Liver (tissue), 9 donors: Measurements from ENCODE around the gene ARID4B. TPM values are rescaled to one million over a fixed set of nuclear protein-coding genes. Genes with fewer than 3 reads are reported as not detected.

Source experiments
- DNase-seq: peaks from one replicate; pipeline ENCODE4 v3.0.0-alpha.2; 2017; ENCODE audit warnings: low spot score
- H3K27ac ChIP-seq, 2 donors: one replicate each; pipeline ENCODE4 v1.7.0; 2013; ENCODE audit warnings: inconsistent platforms in 2 of 2, low read length in 2 of 2, control low read depth in 1 of 2, low read depth in 1 of 2, mild to moderate bottlenecking in 1 of 2
- H3K27me3 ChIP-seq, 4 donors: one replicate each; pipeline versions ENCODE4 v1.6.1 to v1.7.0; 2013; ENCODE audit warnings: low read length in 3 of 4, inconsistent platforms in 1 of 4, mild to moderate bottlenecking in 1 of 4, moderate library complexity in 1 of 4; ENCODE audit not compliant: control insufficient read depth in 4 of 4, insufficient read depth in 4 of 4
- H3K36me3 ChIP-seq, 4 donors: one replicate each; pipeline versions ENCODE4 v1.6.1 to v1.7.0; 2013; ENCODE audit warnings: low read length in 3 of 4, mild to moderate bottlenecking in 3 of 4, low read depth in 1 of 4, moderate library complexity in 1 of 4; ENCODE audit not compliant: control insufficient read depth in 4 of 4, insufficient read depth in 3 of 4
- H3K4me1 ChIP-seq, 4 donors: one replicate each; pipeline versions ENCODE4 v1.6.1 to v1.7.0; 2013; ENCODE audit warnings: low read length in 3 of 4, mild to moderate bottlenecking in 3 of 4, moderate library complexity in 1 of 4; ENCODE audit not compliant: control insufficient read depth in 4 of 4, insufficient read depth in 4 of 4
- H3K4me3 ChIP-seq, 3 donors: one replicate each; pipeline versions ENCODE4 v1.6.1 to v1.7.0; 2013; ENCODE audit warnings: low read length in 3 of 3, control low read depth in 1 of 3, low read depth in 1 of 3, mild to moderate bottlenecking in 1 of 3
- H3K9ac ChIP-seq, 2 donors: one replicate each; pipeline ENCODE4 v1.7.0; 2013; ENCODE audit warnings: low read length in 2 of 2, mild to moderate bottlenecking in 2 of 2, moderate library complexity in 2 of 2, control low read depth in 1 of 2, low read depth in 1 of 2
- H3K9me3 ChIP-seq, 4 donors: one replicate each; pipeline versions ENCODE4 v1.6.1 to v1.7.0; 2013; ENCODE audit warnings: low read length in 3 of 4; ENCODE audit not compliant: control insufficient read depth in 4 of 4
- CTCF ChIP-seq: fragments of 150-350 bp; IDR thresholded peaks from 2 replicates; pipeline ENCODE4 v1.5.1; 2017; ENCODE audit warnings: improper control_type of control experiment, low read depth, low read length; ENCODE audit not compliant: missing input control
- EGR1 ChIP-seq, 2 donors: IDR thresholded peaks; 2 replicates each; pipeline ENCODE4 v1.6.1; 2016 to 2018; ENCODE audit warnings: antibody characterized with exemption in 2 of 2, low read depth in 2 of 2
- FOXA1 ChIP-seq: IDR thresholded peaks from 2 replicates; pipeline ENCODE4 v1.6.1; 2016; ENCODE audit warnings: antibody characterized with exemption
- FOXA2 ChIP-seq: IDR thresholded peaks from 2 replicates; pipeline ENCODE4 v1.6.1; 2016; ENCODE audit warnings: antibody characterized with exemption
- GABPA ChIP-seq, 2 donors: IDR thresholded peaks in 1 of 2; conservative IDR thresholded peaks in 1 of 2; 2 replicates each; pipeline ENCODE4 v1.6.1; 2016; ENCODE audit warnings: antibody characterized with exemption in 2 of 2, mild to moderate bottlenecking in 1 of 2, moderate library complexity in 1 of 2
- HNF4A ChIP-seq, 2 donors: conservative IDR thresholded peaks; 2 replicates each; pipeline ENCODE4 v1.6.1; 2016; ENCODE audit warnings: antibody characterized with exemption in 2 of 2, mild to moderate bottlenecking in 2 of 2
- HNF4G ChIP-seq: IDR thresholded peaks from 2 replicates; pipeline ENCODE4 v1.6.1; 2016; ENCODE audit warnings: antibody characterized with exemption
- JUND ChIP-seq, 2 donors: IDR thresholded peaks; 2 replicates each; pipeline ENCODE4 v1.6.1; 2016; ENCODE audit warnings: antibody characterized with exemption in 2 of 2
- NR2F2 ChIP-seq: IDR thresholded peaks from 2 replicates; pipeline ENCODE4 v1.6.1; 2016; ENCODE audit warnings: antibody characterized with exemption
- RAD21 ChIP-seq, 2 donors: IDR thresholded peaks; 2 replicates each; pipeline ENCODE4 v1.6.1; 2016; ENCODE audit warnings: antibody characterized with exemption in 2 of 2, mild to moderate bottlenecking in 2 of 2
- REST ChIP-seq: IDR thresholded peaks from 2 replicates; pipeline ENCODE4 v1.6.1; 2016; ENCODE audit warnings: antibody characterized with exemption, mild to moderate bottlenecking
- RXRA ChIP-seq, 2 donors: IDR thresholded peaks; 2 replicates each; pipeline ENCODE4 v1.6.1; 2017 to 2018; ENCODE audit warnings: antibody characterized with exemption in 2 of 2, mild to moderate bottlenecking in 1 of 2
- SP1 ChIP-seq: IDR thresholded peaks from 2 replicates; pipeline ENCODE4 v1.6.1; 2018; ENCODE audit warnings: antibody characterized with exemption, mild to moderate bottlenecking
- TAF1 ChIP-seq: conservative IDR thresholded peaks from 2 replicates; pipeline ENCODE4 v1.6.1; 2016; ENCODE audit warnings: antibody characterized with exemption, mild to moderate bottlenecking
- YY1 ChIP-seq: IDR thresholded peaks from 2 replicates; pipeline ENCODE4 v1.6.1; 2016; ENCODE audit warnings: antibody characterized with exemption, mild to moderate bottlenecking
- ZBTB33 ChIP-seq: IDR thresholded peaks from 2 replicates; pipeline ENCODE4 v1.6.1; 2016; ENCODE audit warnings: antibody characterized with exemption
- WGBS: extraction: QIAGEN DNeasy Blood & Tissue Kit; methylation state at CpG from one replicate; pipeline ENCODE4 v1.1.7; 2013; 5-methylcytosine and 5-hydroxymethylcytosine counted together
- polyA plus RNA-seq, 2 donors: library from polyadenylated mRNA; stranded (reverse) in 1 of 2; unstranded in 1 of 2; fragments of 200-250 nt in 1 of 2; fragments of >200 nt in 1 of 2; fragmentation: Nextera tagmentation in 1 of 2; extraction: Ambion mirVana in 1 of 2; gene quantifications; one replicate each; pipeline versions ENCODE4 v1.2.1 to v1.2.3, GENCODE V29; 2013 to 2015
- total RNA-seq, 2 donors: library from RNA; depleted of rRNA; stranded (reverse); fragments of >200 nt; gene quantifications; one replicate each; pipeline ENCODE4 v1.2.3, GENCODE V29; 2014
- TF ChIP-seq, protein P1 (sequence below): IDR thresholded peaks from 2 replicates; pipeline ENCODE4 v1.6.1; 2016; ENCODE audit warnings: antibody characterized with exemption
- TF ChIP-seq, protein P2 (sequence below): IDR thresholded peaks from 2 replicates; pipeline ENCODE4 v1.6.1; 2016; ENCODE audit warnings: antibody characterized with exemption
- donor health status: healthy.
- donor health status: healthy.
- donor health status: healthy.
- donor health status: healthy.
- donor health status: healthy.

The ARID4B gene
- total and polyA plus RNA-seq, 4 donors = 4.2 to 27.3 (median 21.3) TPM

- H3K27me3 ChIP-seq = no peaks in the 10 kb centered on the region
- peaks cover 4 to 8% (median 6%) of the 10 kb centered on the region in 4 donors for H3K36me3 ChIP-seq
- H3K4me1 ChIP-seq = no peaks in the 10 kb centered on the region
- no peak for TF ChIP-seq HNF4A (conservative IDR thresholded peaks at IDR 0.05)
- no peaks in the 10 kb centered on the region for H3K9me3 ChIP-seq
- DNase-seq = no peak
- H3K9ac ChIP-seq = no peak overlapping the region
- no peak overlapping the region for H3K27ac ChIP-seq
- no peak overlapping the region for H3K4me3 ChIP-seq
- 91% methylated on average over 4 of the region's 4 CpGs for WGBS
Measured at GRCh38 chr1:235206533-235207208, 121.3 kb downstream of the ARID4B start.

DNA sequence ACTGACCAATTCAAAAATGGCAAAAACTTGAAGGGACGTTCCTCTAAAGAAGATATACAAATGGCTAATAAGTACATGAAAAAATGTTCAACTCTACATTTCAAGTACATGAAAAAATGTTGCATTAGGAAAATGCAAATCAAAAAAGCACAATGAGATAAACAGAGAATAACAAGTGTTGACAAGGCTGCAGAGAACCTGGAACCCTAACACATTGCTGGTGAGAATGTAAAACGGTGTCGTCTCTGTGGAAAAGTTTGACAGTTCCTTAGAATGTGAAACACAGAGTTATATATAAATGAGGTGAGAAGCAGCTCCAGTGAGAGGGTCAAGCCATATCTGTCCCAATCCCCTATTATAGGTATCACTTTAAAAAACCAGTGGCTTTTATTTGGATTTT lies 122.3 kb downstream of the ARID4B start:
- TF ChIP-seq RXRA (IDR thresholded peaks at IDR 0.05) (no peak), EGR1 (IDR thresholded peaks at IDR 0.05; ENCODE audit: low read depth in 2 of 2) (no peak), HNF4A (conservative IDR thresholded peaks at IDR 0.05) (no peak), ZBTB33 (no peak), HNF4G (no peak), TAF1 (no peak), YY1 (no peak), JUND (IDR thresholded peaks at IDR 0.05) (no peak), REST (no peak), NR2F2 (no peak), FOXA2 (no peak), CTCF (no peak), GABPA (IDR thresholded peaks at IDR 0.05 in 1 of 2, conservative IDR thresholded peaks at IDR 0.05 in 1 of 2) (no peak), FOXA1 (no peak), SP1 (no peak), RAD21 (IDR thresholded peaks at IDR 0.05) (no peak)
- TF ChIP-seq, protein P1, sequence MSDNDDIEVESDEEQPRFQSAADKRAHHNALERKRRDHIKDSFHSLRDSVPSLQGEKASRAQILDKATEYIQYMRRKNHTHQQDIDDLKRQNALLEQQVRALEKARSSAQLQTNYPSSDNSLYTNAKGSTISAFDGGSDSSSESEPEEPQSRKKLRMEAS = no peak
- TF ChIP-seq, protein P2, sequence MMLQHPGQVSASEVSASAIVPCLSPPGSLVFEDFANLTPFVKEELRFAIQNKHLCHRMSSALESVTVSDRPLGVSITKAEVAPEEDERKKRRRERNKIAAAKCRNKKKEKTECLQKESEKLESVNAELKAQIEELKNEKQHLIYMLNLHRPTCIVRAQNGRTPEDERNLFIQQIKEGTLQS = no peak
- H3K4me1 ChIP-seq = no peaks in the 10 kb centered on the region
- no peak for DNase-seq
- H3K9me3 ChIP-seq = no peaks in the 10 kb centered on the region
- H3K36me3 ChIP-seq = peaks cover 3 to 5% (median 4%) of the 10 kb centered on the region in 4 donors
- H3K9ac ChIP-seq = no peak overlapping the region
- no peak overlapping the region for H3K4me3 ChIP-seq
- WGBS = 97% methylated on average over 3 of the region's 3 CpGs
- H3K27me3 ChIP-seq = no peaks in the 10 kb centered on the region
- H3K27ac ChIP-seq = no peak overlapping the region
